PC-9 (cell line): ENCODE results near the gene ADGRD2. TPM values are rescaled to one million over a fixed set of nuclear protein-coding genes. Genes with fewer than 3 reads are reported as not detected.

Source experiments
- BruUV-seq: library from RNA; stranded (reverse); fragments of 400-500 nt; replicated peaks from 2 replicates; lab custom pipeline; 2021; lab: Mats Ljungman, UMichigan
- CTCF ChIA-PET: fragments of 300-600 bp; sonication (Branson Sonifier 250); formaldehyde crosslinking; loops from one replicate; lab custom pipeline; 2022; ENCODE audit warnings: antibody characterized with exemption; lab: Charles Lee
- POLR2A ChIA-PET: fragments of 300-600 bp; sonication (Branson Sonifier 250); formaldehyde crosslinking; loops from one replicate; lab custom pipeline; 2022; ENCODE audit warnings: antibody characterized with exemption; ENCODE audit not compliant: unreplicated experiment; lab: Charles Lee
- DNase-seq, 2 experiments: peaks; one replicate each; pipeline versions ENCODE4 v3.0.0 to v3.0.0-alpha.2; 2015 to 2022; ENCODE audit warnings: mixed read lengths in 1 of 2
- H2AFZ ChIP-seq: fragments of 200-600 bp; sonication (generic); 2 replicates; pipeline ENCODE4 v1.8.1; 2017; ENCODE audit warnings: antibody characterized with exemption
- H3F3A ChIP-seq: fragments of 200-600 bp; sonication (generic); 2 replicates; pipeline ENCODE4 v1.8.1; 2017; ENCODE audit warnings: antibody characterized with exemption, mild to moderate bottlenecking, low read depth; ENCODE audit not compliant: insufficient read depth
- H3K27ac ChIP-seq: fragments of 200-600 bp; sonication (generic); 2 replicates; pipeline ENCODE4 v1.6.1; 2016; ENCODE audit warnings: mixed run types
- H3K27me3 ChIP-seq: fragments of 200-600 bp; sonication (generic); 2 replicates; pipeline ENCODE4 v1.6.1; 2016; ENCODE audit warnings: low read depth, mixed run types; ENCODE audit not compliant: insufficient read depth
- H3K36me3 ChIP-seq: fragments of 200-600 bp; sonication (generic); 2 replicates; pipeline ENCODE4 v1.6.1; 2016; ENCODE audit warnings: low read depth, mixed run types
- H3K4me1 ChIP-seq: fragments of 200-600 bp; sonication (generic); replicated peaks from 2 replicates; pipeline ENCODE4 v1.6.1; 2016; ENCODE audit warnings: mixed run types; ENCODE audit not compliant: insufficient read depth
- H3K4me2 ChIP-seq: fragments of 200-600 bp; sonication (generic); 2 replicates; pipeline ENCODE4 v1.6.1; 2017; ENCODE audit warnings: mixed run types
- H3K4me3 ChIP-seq: fragments of 200-600 bp; sonication (generic); 2 replicates; pipeline ENCODE4 v1.6.1; 2016; ENCODE audit warnings: mixed run types
- H3K79me2 ChIP-seq: fragments of 200-600 bp; sonication (generic); 2 replicates; pipeline ENCODE4 v1.6.1; 2017; ENCODE audit warnings: low read depth, mixed run types
- H3K9me2 ChIP-seq: fragments of 200-600 bp; sonication (generic); 2 replicates; pipeline ENCODE4 v1.8.1; 2017; ENCODE audit warnings: mild to moderate bottlenecking; ENCODE audit not compliant: insufficient read depth
- H3K9me3 ChIP-seq: fragments of 200-600 bp; sonication (generic); 2 replicates; pipeline ENCODE4 v1.8.1; 2016; ENCODE audit warnings: low read depth; ENCODE audit not compliant: insufficient read depth
- H4K20me1 ChIP-seq: fragments of 200-600 bp; sonication (generic); 2 replicates; pipeline ENCODE4 v1.8.1; 2017; ENCODE audit not compliant: insufficient read depth
- EZH2 ChIP-seq: fragments of 200-600 bp; sonication (generic); IDR thresholded peaks from 2 replicates; pipeline ENCODE4 v1.8.0; 2017; ENCODE audit warnings: antibody characterized with exemption, low read depth
- intact Hi-C: fragments of 100-400 bp; cut with micrococcal nuclease; formaldehyde crosslinking; loops from one replicate; pipeline ENCODE4 v1.10.0; 2022; ENCODE audit not compliant: unreplicated experiment
- total RNA-seq: library from RNA; stranded (reverse); gene quantifications from 2 replicates; pipeline ENCODE4 v1.2.3, GENCODE V29; 2021
- TF ChIP-seq, protein P1 (sequence below): fragments of 200-600 bp; sonication (generic); conservative IDR thresholded peaks from 2 replicates; pipeline ENCODE4 v1.6.1; 2017; ENCODE audit warnings: mixed run types, antibody characterized with exemption, mild to moderate bottlenecking, moderate library complexity

Gene ADGRD2
- total RNA-seq, 1 experiment from 2014 or later: not detected

GRCh38 chr9:124437086-124437485 lies 13.2 kb upstream of the ADGRD2 start:
- no peak for TF ChIP-seq EZH2
- TF ChIP-seq, protein P1, sequence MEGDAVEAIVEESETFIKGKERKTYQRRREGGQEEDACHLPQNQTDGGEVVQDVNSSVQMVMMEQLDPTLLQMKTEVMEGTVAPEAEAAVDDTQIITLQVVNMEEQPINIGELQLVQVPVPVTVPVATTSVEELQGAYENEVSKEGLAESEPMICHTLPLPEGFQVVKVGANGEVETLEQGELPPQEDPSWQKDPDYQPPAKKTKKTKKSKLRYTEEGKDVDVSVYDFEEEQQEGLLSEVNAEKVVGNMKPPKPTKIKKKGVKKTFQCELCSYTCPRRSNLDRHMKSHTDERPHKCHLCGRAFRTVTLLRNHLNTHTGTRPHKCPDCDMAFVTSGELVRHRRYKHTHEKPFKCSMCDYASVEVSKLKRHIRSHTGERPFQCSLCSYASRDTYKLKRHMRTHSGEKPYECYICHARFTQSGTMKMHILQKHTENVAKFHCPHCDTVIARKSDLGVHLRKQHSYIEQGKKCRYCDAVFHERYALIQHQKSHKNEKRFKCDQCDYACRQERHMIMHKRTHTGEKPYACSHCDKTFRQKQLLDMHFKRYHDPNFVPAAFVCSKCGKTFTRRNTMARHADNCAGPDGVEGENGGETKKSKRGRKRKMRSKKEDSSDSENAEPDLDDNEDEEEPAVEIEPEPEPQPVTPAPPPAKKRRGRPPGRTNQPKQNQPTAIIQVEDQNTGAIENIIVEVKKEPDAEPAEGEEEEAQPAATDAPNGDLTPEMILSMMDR: no peak
- no peaks in the 10 kb centered on the region for H3F3A ChIP-seq
- no peaks in the 10 kb centered on the region for H3K27me3 ChIP-seq
- H3K79me2 ChIP-seq: no peaks in the 10 kb centered on the region
- no peaks in the 10 kb centered on the region for H3K9me3 ChIP-seq
- no peak overlapping the region for H3K4me2 ChIP-seq
- no TSS peak for BruUV-seq
- H3K4me1 ChIP-seq: no peaks in the 10 kb centered on the region
- POLR2A ChIA-PET: no interaction called here
- intact Hi-C loops: no loop called here
- H3K36me3 ChIP-seq: no peaks in the 10 kb centered on the region
- no peaks in the 10 kb centered on the region for H3K9me2 ChIP-seq
- no peak overlapping the region for H3K4me3 ChIP-seq
- H3K27ac ChIP-seq: no peak overlapping the region
- DNase-seq: no peak
- H2AFZ ChIP-seq: no peak overlapping the region
- H4K20me1 ChIP-seq: no peaks in the 10 kb centered on the region
- CTCF ChIA-PET: no interaction called here

- no peak overlapping the region for H3K4me2 ChIP-seq
- no peaks in the 10 kb centered on the region for H3K27me3 ChIP-seq
- ChIA-PET CTCF (interaction anchor here (0.7 kb wide), 1 partner anchor 8 kb away, joined by 4 read pairs; no protein-coding TSS in a partner anchor), POLR2A (no interaction called here)
- no peak for TF ChIP-seq EZH2
- TF ChIP-seq, protein P1: no peak
- intact Hi-C loops: no loop called here
- H3K9me3 ChIP-seq: no peaks in the 10 kb centered on the region
- H3K9me2 ChIP-seq: no peaks in the 10 kb centered on the region
- no peaks in the 10 kb centered on the region for H3K4me1 ChIP-seq
- H2AFZ ChIP-seq: no peak overlapping the region
- no peaks in the 10 kb centered on the region for H3F3A ChIP-seq
- DNase-seq: no peak
- no peaks in the 10 kb centered on the region for H4K20me1 ChIP-seq
- no peak overlapping the region for H3K27ac ChIP-seq
- BruUV-seq: no TSS peak
- H3K4me3 ChIP-seq: no peak overlapping the region
- no peaks in the 10 kb centered on the region for H3K79me2 ChIP-seq
- no peaks in the 10 kb centered on the region for H3K36me3 ChIP-seq
Observed at GRCh38 chr9:124438091-124438490, 12.2 kb upstream of the ADGRD2 start.

DNA sequence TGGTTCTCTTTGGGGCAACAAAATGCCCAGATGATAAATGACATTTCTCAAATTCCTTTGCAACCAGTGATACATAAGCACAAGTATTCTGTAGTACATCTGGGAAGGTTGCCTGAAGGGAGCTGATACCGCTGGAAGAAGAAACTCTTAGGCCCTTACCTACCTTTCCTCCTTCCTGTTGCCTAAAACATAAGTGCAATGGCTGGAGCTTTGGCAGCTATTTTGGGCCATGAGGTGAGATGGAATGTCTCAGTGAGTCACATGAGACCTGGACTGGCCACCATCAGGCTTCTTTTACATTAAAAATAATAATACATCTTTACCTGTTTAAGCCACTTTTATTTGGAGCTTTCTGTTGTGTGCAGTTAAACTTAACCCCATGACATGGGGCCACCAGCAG lies 11.2 kb upstream of the ADGRD2 start:
- Histone ChIP-seq H3F3A (no peaks in the 10 kb centered on the region), H3K4me1 (no peaks in the 10 kb centered on the region), H2AFZ (no peak overlapping the region), H3K4me3 (no peak overlapping the region), H3K27me3 (no peaks in the 10 kb centered on the region), H3K79me2 (no peaks in the 10 kb centered on the region), H3K4me2 (no peak overlapping the region), H3K9me3 (no peaks in the 10 kb centered on the region), H3K27ac (no peak overlapping the region), H3K36me3 (no peaks in the 10 kb centered on the region), H3K9me2 (no peaks in the 10 kb centered on the region), H4K20me1 (no peaks in the 10 kb centered on the region)
- DNase-seq: no peak
- no TSS peak for BruUV-seq
- TF ChIP-seq, protein P1: no peak
- no peak for TF ChIP-seq EZH2
- CTCF ChIA-PET: no interaction called here
- POLR2A ChIA-PET: no interaction called here
- intact Hi-C loops: no loop called here
